Right cardiac atrium (tissue), 5 donors: Measurements from ENCODE around the gene EIF6. TPM values are rescaled to one million over a fixed set of nuclear protein-coding genes. Genes with fewer than 3 reads are reported as not detected.

Source experiments
- ATAC-seq, 2 donors: fragments of 200-7000 bp; cut with Tn5 transposase; one replicate each; pipeline versions ENCODE4 v1.8.0 to v1.9.1; 2020; ENCODE audit warnings: moderate library complexity in 2 of 2, mild to moderate bottlenecking in 1 of 2
- DNase-seq, 3 donors: peaks; one replicate each; pipeline ENCODE4 v3.0.0-alpha.2; 2020
- H3K27ac ChIP-seq: one replicate; pipeline ENCODE4 v1.5.1; 2013; ENCODE audit warnings: mild to moderate bottlenecking, low read length, control low read depth, moderate library complexity
- H3K27me3 ChIP-seq: one replicate; pipeline ENCODE4 v1.6.1; 2013; ENCODE audit not compliant: control insufficient read depth, insufficient read depth
- H3K4me1 ChIP-seq: one replicate; pipeline ENCODE4 v1.6.1; 2013; ENCODE audit warnings: low read length; ENCODE audit not compliant: control insufficient read depth, insufficient read depth
- H3K4me3 ChIP-seq: one replicate; pipeline ENCODE4 v1.5.1; 2013; ENCODE audit warnings: low read length, control low read depth
- H3K9me3 ChIP-seq: one replicate; pipeline ENCODE4 v1.6.1; 2013; ENCODE audit warnings: low read length; ENCODE audit not compliant: control insufficient read depth
- WGBS: extraction: QIAGEN DNeasy Blood & Tissue Kit; methylation state at CpG from one replicate; pipeline ENCODE4 v1.1.7; 2013; 5-methylcytosine and 5-hydroxymethylcytosine counted together
- intact Hi-C, 4 donors: fragments of 100-400 bp; cut with DNase I; formaldehyde crosslinking; loops; one replicate each; pipeline versions ENCODE4 v1.11.0 to v1.14.0; 2022 to 2023
- polyA plus RNA-seq: library from polyadenylated mRNA; stranded (reverse); fragments of 200-250 nt; gene quantifications from one replicate; pipeline ENCODE4 v1.2.3, GENCODE V29; 2013
- total RNA-seq, 4 donors: library from RNA; stranded (reverse); fragmentation: NEBNext Ultra II Directional; extraction: Animal tissue kit (Norgen Biotek cat#: 25700); gene quantifications; one replicate each; pipeline ENCODE4 v1.2.1, GENCODE V29; 2021
- donor health status: healthy with polysubstance abuse.
- donor health status: DM: no; HTN: yes; CAD: no.
- donor health status: DM: no; HTN: no; CAD: no.
- donor health status: DM: no; HTN: yes; CAD: no; lungs with severe emphysema.
- donor health status: DM: yes; HTN: yes; CAD: no.

EIF6 gene
- total and polyA plus RNA-seq, 5 donors, result 36.2 to 57.3 (median 41.3) TPM

GRCh38 chr20:35275741-35276251 lies 8.8 kb downstream of the EIF6 start:
- DNase-seq, result no peak
- intact Hi-C loops, result loop anchor here in 1 of 4 donors (10.0 kb wide), 1 partner anchor 431 kb away; no protein-coding TSS in a partner anchor
- H3K27ac ChIP-seq, result no peak overlapping the region
- no peak overlapping the region for H3K4me3 ChIP-seq
- 88% methylated on average over 12 of the region's 12 CpGs for WGBS
- H3K9me3 ChIP-seq, result no peaks in the 10 kb centered on the region
- ATAC-seq, result no peak
- no peaks in the 10 kb centered on the region for H3K4me1 ChIP-seq
- no peaks in the 10 kb centered on the region for H3K27me3 ChIP-seq

DNA sequence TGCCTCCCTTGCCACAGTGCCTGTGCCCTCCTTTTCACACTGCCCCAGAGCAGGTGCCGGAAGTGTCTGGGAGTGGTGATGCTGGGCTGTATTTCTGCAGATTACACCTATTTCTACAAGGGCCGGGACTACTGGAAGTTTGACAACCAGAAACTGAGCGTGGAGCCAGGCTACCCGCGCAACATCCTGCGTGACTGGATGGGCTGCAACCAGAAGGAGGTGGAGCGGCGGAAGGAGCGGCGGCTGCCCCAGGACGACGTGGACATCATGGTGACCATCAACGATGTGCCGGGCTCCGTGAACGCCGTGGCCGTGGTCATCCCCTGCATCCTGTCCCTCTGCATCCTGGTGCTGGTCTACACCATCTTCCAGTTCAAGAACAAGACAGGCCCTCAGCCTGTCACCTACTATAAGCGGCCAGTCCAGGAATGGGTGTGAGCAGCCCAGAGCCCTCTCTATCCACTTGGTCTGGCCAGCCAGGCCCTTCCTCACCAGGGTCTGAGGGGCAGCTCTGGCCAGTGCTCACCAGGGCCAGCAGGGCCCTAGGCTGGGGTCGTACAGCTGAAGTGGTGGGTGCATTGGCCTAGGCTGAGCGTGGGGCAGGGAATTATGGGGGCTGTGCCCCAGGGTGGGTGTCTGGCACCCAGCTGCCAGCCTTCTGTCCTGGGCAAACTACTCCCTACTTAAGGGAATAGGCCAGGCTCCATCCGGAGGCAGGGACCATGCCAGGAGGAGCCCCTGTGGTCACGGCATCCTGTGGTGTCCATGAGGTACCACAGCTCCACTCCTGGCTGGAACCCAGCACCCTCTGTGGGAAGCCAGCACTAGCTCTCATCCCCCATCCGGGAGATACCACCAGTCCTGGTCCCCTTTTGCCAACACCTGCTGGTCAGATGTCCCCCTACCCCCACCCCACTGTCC lies 10.1 kb downstream of the EIF6 start:
- intact Hi-C loops, result loop anchor here in 1 of 4 donors (10.0 kb wide), 1 partner anchor 430 kb away; no protein-coding TSS in a partner anchor

DNA sequence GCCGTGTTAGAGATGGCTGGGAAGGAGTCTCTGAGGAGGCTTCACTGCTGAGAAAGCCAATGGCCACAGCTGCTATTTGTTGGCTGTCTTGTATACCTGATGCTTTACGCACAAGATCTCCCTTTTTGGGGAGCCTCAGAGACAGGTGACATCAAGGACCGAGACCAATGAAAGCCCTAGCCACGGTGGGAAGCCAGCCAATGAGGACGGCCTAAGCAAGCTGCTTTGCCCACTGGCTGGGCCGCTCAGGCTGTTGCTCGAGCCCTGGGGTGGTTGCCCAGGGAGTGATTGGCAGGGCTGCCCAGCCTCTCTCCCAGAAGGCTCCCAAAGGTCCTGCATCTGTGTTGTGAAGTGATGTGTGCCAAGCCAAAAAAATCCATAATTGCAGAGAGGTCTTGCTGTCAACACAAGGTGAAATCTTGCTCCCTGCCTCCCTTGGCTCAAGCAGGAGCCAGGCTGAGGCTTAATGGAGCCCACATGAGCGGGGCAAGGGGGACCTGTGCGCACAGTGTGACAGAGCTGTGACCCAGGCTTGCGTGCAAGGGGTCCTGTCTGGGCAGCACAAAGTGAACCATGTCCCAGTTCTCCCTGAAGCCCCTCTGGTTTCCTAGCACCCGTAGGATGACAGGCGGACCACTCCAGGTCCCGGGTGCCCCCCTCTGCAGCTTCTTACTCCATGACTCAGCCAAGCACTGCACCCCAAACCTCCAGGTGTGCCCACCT lies 11.0 kb downstream of the EIF6 start:
- H3K27me3 ChIP-seq, result no peaks in the 10 kb centered on the region
- H3K4me1 ChIP-seq, result no peaks in the 10 kb centered on the region
- 76% methylated on average over 13 of the region's 13 CpGs for WGBS
- ATAC-seq, result no peak
- H3K9me3 ChIP-seq, result no peaks in the 10 kb centered on the region
- intact Hi-C loops, result loop anchor here in 1 of 4 donors (10.0 kb wide), 1 partner anchor 429 kb away; no protein-coding TSS in a partner anchor
- H3K4me3 ChIP-seq, result no peak overlapping the region
- DNase-seq, result peak in 1 of 3 donors; percentile 65
- no peak overlapping the region for H3K27ac ChIP-seq

More for the DNA sequence above, 10.1 kb downstream of the EIF6 start:
- H3K4me1 ChIP-seq, result no peaks in the 10 kb centered on the region
- H3K27ac ChIP-seq, result no peak overlapping the region
- WGBS, result 88% methylated on average over 24 of the region's 24 CpGs
- ATAC-seq (no peak), DNase-seq (peak in 1 of 3 donors; percentile 65)
- H3K4me3 ChIP-seq, result no peak overlapping the region
- no peaks in the 10 kb centered on the region for H3K9me3 ChIP-seq
- H3K27me3 ChIP-seq, result no peaks in the 10 kb centered on the region

DNA sequence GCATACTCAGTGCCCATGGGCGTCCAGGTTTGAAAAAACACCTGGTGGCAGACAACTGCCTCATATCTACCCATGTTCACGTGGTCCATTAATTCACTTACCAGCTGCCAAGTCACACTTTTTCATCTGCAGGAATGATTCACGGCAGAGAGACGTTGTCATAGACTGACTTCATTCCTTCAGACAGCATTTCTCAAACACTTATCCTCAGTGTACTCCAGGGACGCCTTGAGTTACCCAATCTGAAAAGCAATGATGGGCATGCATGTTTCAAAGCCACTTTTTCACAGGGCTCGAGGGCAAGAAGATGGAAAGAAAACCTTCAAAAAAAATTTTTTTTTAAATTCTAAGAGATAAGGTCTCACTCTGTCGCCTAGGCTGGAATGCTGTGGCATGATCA lies 12.7 kb downstream of the EIF6 start:
- H3K27ac ChIP-seq, result no peak overlapping the region
- no peak overlapping the region for H3K4me3 ChIP-seq
- no peaks in the 10 kb centered on the region for H3K9me3 ChIP-seq
- DNase-seq (no peak), ATAC-seq (no peak)
- intact Hi-C loops, result loop anchor here in 1 of 4 donors (10.0 kb wide), 1 partner anchor 427 kb away; no protein-coding TSS in a partner anchor
- H3K4me1 ChIP-seq, result no peaks in the 10 kb centered on the region
- WGBS, result 72% methylated on average over 7 of the region's 7 CpGs
- no peaks in the 10 kb centered on the region for H3K27me3 ChIP-seq

- no peaks in the 10 kb centered on the region for H3K4me1 ChIP-seq
- DNase-seq (peak in 1 of 3 donors; percentile 40), ATAC-seq (no peak)
- WGBS, result 88% methylated on average over 20 of the region's 20 CpGs
- intact Hi-C loops, result loop anchor here in 1 of 4 donors (10.0 kb wide), 1 partner anchor 426 kb away; no protein-coding TSS in a partner anchor
- no peaks in the 10 kb centered on the region for H3K9me3 ChIP-seq
- no peak overlapping the region for H3K4me3 ChIP-seq
- H3K27ac ChIP-seq, result no peak overlapping the region
- H3K27me3 ChIP-seq, result no peaks in the 10 kb centered on the region
Observed at GRCh38 chr20:35271073-35271882, 13.3 kb downstream of the EIF6 start.

- no peak for ATAC-seq
- no peaks in the 10 kb centered on the region for H3K4me1 ChIP-seq
- H3K27ac ChIP-seq, result no peak overlapping the region
- intact Hi-C loops, result loop anchor here in 1 of 4 donors (10.0 kb wide), 1 partner anchor 425 kb away; no protein-coding TSS in a partner anchor
- H3K9me3 ChIP-seq, result no peaks in the 10 kb centered on the region
- peak in 1 of 3 donors; percentile 57 for DNase-seq
- no peak overlapping the region for H3K4me3 ChIP-seq
- 84% methylated on average over 19 of the region's 19 CpGs for WGBS
- no peaks in the 10 kb centered on the region for H3K27me3 ChIP-seq
Observed at GRCh38 chr20:35270021-35270902, 14.3 kb downstream of the EIF6 start.

- peak; percentile 69 to 79 (median 78) for DNase-seq
- no peak overlapping the region for H3K4me3 ChIP-seq
- no peaks in the 10 kb centered on the region for H3K27me3 ChIP-seq
- no peaks in the 10 kb centered on the region for H3K4me1 ChIP-seq
- no peak overlapping the region for H3K27ac ChIP-seq
- H3K9me3 ChIP-seq, result no peaks in the 10 kb centered on the region
- 58% methylated on average over 14 of the region's 14 CpGs for WGBS
- intact Hi-C loops, result no loop called here
- ATAC-seq, result peak; percentile 53 to 74
Observed at GRCh38 chr20:35269055-35269781, 15.4 kb downstream of the EIF6 start.

- no peaks in the 10 kb centered on the region for H3K9me3 ChIP-seq
- no peak overlapping the region for H3K27ac ChIP-seq
- no peaks in the 10 kb centered on the region for H3K27me3 ChIP-seq
- no peaks in the 10 kb centered on the region for H3K4me1 ChIP-seq
- no peak overlapping the region for H3K4me3 ChIP-seq
- ATAC-seq (no peak), DNase-seq (no peak)
- intact Hi-C loops, result no loop called here
- WGBS, result 88% methylated on average over 16 of the region's 16 CpGs
Observed at GRCh38 chr20:35267092-35267491, 17.5 kb downstream of the EIF6 start.

DNA sequence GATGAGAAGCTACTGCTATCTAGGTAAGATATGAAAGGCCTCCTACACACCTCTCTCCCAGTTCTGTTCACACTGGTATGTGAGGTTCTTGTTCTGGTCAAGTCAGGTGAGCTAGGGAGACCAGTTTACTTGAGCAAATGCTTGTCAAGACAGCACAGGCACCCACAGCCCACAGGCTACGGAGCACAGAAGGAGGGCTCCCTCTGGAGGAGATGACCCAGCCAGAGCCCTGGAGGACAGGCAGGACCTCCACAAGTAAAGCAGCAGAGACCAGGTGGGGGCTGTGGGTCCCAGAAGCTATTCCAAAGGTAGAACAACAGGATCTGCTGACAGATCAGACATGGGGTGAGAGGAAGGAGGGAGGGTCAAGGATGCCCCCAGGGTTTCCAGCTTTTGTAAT lies 19.8 kb downstream of the EIF6 start:
- intact Hi-C loops, result no loop called here
- Histone ChIP-seq H3K27me3 (no peaks in the 10 kb centered on the region), H3K4me3 (no peak overlapping the region), H3K9me3 (no peaks in the 10 kb centered on the region), H3K27ac (no peak overlapping the region), H3K4me1 (no peaks in the 10 kb centered on the region)
- DNase-seq, result no peak
- ATAC-seq, result no peak
- WGBS, result 83% methylated on average over 1 of the region's 1 CpG
